SK-N-SH treated with all-trans-retinoic acid at 6 μM for 48 hours (cell line): ENCODE data around the gene BMS1.
"Not testable (repeated sequence)": the region's sequence is repeated elsewhere in the genome, so short reads cannot be mapped to it uniquely, and the experiment has no call there.

Experiments
- ATAC-seq: fragments of 200-7000 bp; cut with Tn5 transposase; 3 replicates; pipeline ENCODE4 v1.9.1; 2020; ENCODE audit warnings: mild to moderate bottlenecking, moderate library complexity
- ARNTL ChIP-seq: fragments of 450-650 bp; formaldehyde crosslinking; IDR thresholded peaks from 2 replicates; pipeline ENCODE4 v1.5.0; 2020; ENCODE audit warnings: low read depth, mild to moderate bottlenecking, moderate library complexity, borderline replicate concordance
- CSDC2 ChIP-seq: fragments of 250-450 bp; sonication (Bioruptor Pico); IDR thresholded peaks from 2 replicates; pipeline ENCODE4 v1.5.0; 2020; ENCODE audit warnings: mild to moderate bottlenecking, moderate library complexity
- CSRNP3 ChIP-seq: fragments of 250-450 bp; sonication (Bioruptor Pico); IDR thresholded peaks from 2 replicates; pipeline ENCODE4 v1.5.1; 2021; ENCODE audit warnings: mild to moderate bottlenecking, moderate library complexity
- GLIS3 ChIP-seq: fragments of 250-450 bp; sonication (Bioruptor Pico); IDR thresholded peaks from 2 replicates; pipeline ENCODE4 v1.5.0; 2020; ENCODE audit warnings: mild to moderate bottlenecking, moderate library complexity
- ISL1 ChIP-seq: fragments of 250-450 bp; sonication (Bioruptor Pico); IDR thresholded peaks from 2 replicates; pipeline ENCODE4 v2.1.2; 2022; ENCODE audit warnings: mild to moderate bottlenecking, moderate library complexity
- OSR1 ChIP-seq: fragments of 250-450 bp; sonication (Bioruptor Pico); IDR thresholded peaks from 2 replicates; pipeline ENCODE4 v1.8.0; 2022; ENCODE audit warnings: moderate library complexity, mild to moderate bottlenecking, inconsistent platforms
- PPARA ChIP-seq: fragments of 250-450 bp; sonication (Bioruptor Pico); IDR thresholded peaks from 2 replicates; pipeline ENCODE4 v1.5.0; 2020; ENCODE audit warnings: mild to moderate bottlenecking, borderline replicate concordance
- RARB ChIP-seq: fragments of 250-450 bp; sonication (Bioruptor Pico); IDR thresholded peaks from 2 replicates; pipeline ENCODE4 v1.8.0; 2021; ENCODE audit warnings: mild to moderate bottlenecking, moderate library complexity
- SNAI2 ChIP-seq: fragments of 250-450 bp; sonication (Bioruptor Pico); IDR thresholded peaks from 2 replicates; pipeline ENCODE4 v1.5.0; 2020; ENCODE audit warnings: mild to moderate bottlenecking, moderate library complexity
- TCF4 ChIP-seq: fragments of 250-450 bp; sonication (Bioruptor Pico); IDR thresholded peaks from 2 replicates; pipeline ENCODE4 v1.8.0; 2021; ENCODE audit warnings: mild to moderate bottlenecking, moderate library complexity, borderline replicate concordance
- TOX ChIP-seq: fragments of 250-450 bp; sonication (Bioruptor Pico); IDR thresholded peaks from 2 replicates; pipeline ENCODE4 v1.8.0; 2021; ENCODE audit warnings: mild to moderate bottlenecking, moderate library complexity, borderline replicate concordance
- ZC3H10 ChIP-seq: fragments of 250-450 bp; sonication (Bioruptor Pico); IDR thresholded peaks from 2 replicates; pipeline ENCODE4 v1.5.1; 2021; ENCODE audit warnings: mild to moderate bottlenecking, moderate library complexity
- ZFP3 ChIP-seq: fragments of 250-450 bp; sonication (Bioruptor Pico); IDR thresholded peaks from 2 replicates; pipeline ENCODE4 v1.5.0; 2020; ENCODE audit warnings: mild to moderate bottlenecking, moderate library complexity
- ZNF565 ChIP-seq: fragments of 450-650 bp; formaldehyde crosslinking; conservative IDR thresholded peaks from 2 replicates; pipeline ENCODE4 v1.5.0; 2020; ENCODE audit warnings: low read depth, mild to moderate bottlenecking, moderate library complexity
- ZNF70 ChIP-seq: fragments of 450-650 bp; formaldehyde crosslinking; IDR thresholded peaks from 2 replicates; pipeline ENCODE4 v1.5.0; 2020; ENCODE audit warnings: mild to moderate bottlenecking, moderate library complexity
- ZNF8 ChIP-seq: fragments of 450-650 bp; formaldehyde crosslinking; IDR thresholded peaks from 2 replicates; pipeline ENCODE4 v1.5.0; 2020; ENCODE audit warnings: mild to moderate bottlenecking, moderate library complexity
- TF ChIP-seq, protein P1 (sequence below): fragments of 250-450 bp; sonication (Bioruptor Pico); IDR thresholded peaks from 2 replicates; pipeline ENCODE4 v1.5.0; 2020; ENCODE audit warnings: mild to moderate bottlenecking, moderate library complexity
- TF ChIP-seq, protein P2 (sequence below): fragments of 250-450 bp; sonication (Bioruptor Pico); IDR thresholded peaks from 2 replicates; pipeline ENCODE4 v1.5.1; 2020; ENCODE audit warnings: low read depth, mild to moderate bottlenecking, moderate library complexity

The BMS1 gene

DNA sequence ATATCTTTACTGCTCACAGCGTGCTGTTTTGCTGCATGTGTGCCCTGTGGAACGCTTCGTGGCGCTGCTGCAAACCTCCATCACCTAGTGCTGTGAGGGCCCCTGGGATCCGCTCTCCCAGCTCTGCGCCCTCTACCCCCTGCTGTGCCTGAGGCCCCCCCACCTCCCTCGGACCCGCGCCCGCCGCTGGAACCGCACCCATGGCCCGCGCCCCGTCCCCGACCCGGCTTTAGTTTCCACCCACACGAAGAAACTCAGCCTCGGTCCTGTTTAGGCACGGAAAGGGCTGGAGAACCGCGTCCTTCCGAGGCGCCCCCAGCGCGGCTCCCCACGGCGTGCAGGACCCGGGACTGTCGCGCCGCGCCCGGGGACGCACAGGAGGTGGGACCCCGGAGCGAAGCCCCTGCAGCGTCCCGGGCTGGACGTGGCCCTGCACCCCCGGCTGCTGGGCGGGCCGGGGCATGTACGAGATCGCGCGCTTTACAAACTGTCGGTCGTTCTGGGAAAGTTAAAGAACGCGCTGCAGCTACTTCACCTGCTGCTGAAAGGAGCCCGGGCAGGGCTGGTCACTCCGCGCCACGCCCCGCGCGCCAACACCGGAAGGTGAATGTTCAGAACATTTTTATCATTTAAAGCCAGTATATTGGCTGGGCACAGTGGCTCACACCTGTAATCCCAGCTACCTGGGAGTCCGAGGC is 54.3 kb downstream of the BMS1 start:
- peak; percentile 98 for ATAC-seq
- no peak for TF ChIP-seq ZFP3 (CRISPR knock-in tag)
- TF ChIP-seq, protein P1, sequence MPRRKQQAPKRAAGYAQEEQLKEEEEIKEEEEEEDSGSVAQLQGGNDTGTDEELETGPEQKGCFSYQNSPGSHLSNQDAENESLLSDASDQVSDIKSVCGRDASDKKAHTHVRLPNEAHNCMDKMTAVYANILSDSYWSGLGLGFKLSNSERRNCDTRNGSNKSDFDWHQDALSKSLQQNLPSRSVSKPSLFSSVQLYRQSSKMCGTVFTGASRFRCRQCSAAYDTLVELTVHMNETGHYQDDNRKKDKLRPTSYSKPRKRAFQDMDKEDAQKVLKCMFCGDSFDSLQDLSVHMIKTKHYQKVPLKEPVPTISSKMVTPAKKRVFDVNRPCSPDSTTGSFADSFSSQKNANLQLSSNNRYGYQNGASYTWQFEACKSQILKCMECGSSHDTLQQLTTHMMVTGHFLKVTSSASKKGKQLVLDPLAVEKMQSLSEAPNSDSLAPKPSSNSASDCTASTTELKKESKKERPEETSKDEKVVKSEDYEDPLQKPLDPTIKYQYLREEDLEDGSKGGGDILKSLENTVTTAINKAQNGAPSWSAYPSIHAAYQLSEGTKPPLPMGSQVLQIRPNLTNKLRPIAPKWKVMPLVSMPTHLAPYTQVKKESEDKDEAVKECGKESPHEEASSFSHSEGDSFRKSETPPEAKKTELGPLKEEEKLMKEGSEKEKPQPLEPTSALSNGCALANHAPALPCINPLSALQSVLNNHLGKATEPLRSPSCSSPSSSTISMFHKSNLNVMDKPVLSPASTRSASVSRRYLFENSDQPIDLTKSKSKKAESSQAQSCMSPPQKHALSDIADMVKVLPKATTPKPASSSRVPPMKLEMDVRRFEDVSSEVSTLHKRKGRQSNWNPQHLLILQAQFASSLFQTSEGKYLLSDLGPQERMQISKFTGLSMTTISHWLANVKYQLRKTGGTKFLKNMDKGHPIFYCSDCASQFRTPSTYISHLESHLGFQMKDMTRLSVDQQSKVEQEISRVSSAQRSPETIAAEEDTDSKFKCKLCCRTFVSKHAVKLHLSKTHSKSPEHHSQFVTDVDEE: no peak

GRCh38 chr10:42844810-42845209 is 62.2 kb downstream of the BMS1 start:
- ATAC-seq: not testable (repeated sequence)

GRCh38 chr10:42847261-42847660 is 64.7 kb downstream of the BMS1 start:
- ATAC-seq: not testable (repeated sequence)

- ATAC-seq: no peak
- TF ChIP-seq GLIS3: no peak
- TF ChIP-seq TCF4 (CRISPR knock-in tag): no peak
- TF ChIP-seq, all 23 proteins: peak for 0
Observed at GRCh38 chr10:42850931-42851330, 68.3 kb downstream of the BMS1 start.

- no peak for ATAC-seq
- TF ChIP-seq ZC3H10 (CRISPR knock-in tag) (no peak), ARNTL (CRISPR knock-in tag) (no peak), RARB (CRISPR knock-in tag) (no peak), TOX (no peak), SNAI2 (no peak), ISL1 (CRISPR knock-in tag) (no peak), CSRNP3 (CRISPR knock-in tag) (no peak), ZNF565 (CRISPR knock-in tag) (no peak), ZNF8 (no peak), OSR1 (CRISPR knock-in tag) (no peak), CSDC2 (CRISPR knock-in tag) (no peak), ZFP3 (CRISPR knock-in tag) (no peak), ZNF70 (CRISPR knock-in tag) (no peak), PPARA (CRISPR knock-in tag) (no peak), TCF4 (CRISPR knock-in tag) (no peak)
- TF ChIP-seq, protein P1: no peak
- TF ChIP-seq, protein P2, sequence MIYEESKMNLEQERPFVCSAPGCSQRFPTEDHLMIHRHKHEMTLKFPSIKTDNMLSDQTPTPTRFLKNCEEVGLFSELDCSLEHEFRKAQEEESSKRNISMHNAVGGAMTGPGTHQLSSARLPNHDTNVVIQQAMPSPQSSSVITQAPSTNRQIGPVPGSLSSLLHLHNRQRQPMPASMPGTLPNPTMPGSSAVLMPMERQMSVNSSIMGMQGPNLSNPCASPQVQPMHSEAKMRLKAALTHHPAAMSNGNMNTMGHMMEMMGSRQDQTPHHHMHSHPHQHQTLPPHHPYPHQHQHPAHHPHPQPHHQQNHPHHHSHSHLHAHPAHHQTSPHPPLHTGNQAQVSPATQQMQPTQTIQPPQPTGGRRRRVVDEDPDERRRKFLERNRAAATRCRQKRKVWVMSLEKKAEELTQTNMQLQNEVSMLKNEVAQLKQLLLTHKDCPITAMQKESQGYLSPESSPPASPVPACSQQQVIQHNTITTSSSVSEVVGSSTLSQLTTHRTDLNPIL (CRISPR knock-in tag): no peak
Observed at GRCh38 chr10:42859256-42859655, 76.7 kb downstream of the BMS1 start.

DNA sequence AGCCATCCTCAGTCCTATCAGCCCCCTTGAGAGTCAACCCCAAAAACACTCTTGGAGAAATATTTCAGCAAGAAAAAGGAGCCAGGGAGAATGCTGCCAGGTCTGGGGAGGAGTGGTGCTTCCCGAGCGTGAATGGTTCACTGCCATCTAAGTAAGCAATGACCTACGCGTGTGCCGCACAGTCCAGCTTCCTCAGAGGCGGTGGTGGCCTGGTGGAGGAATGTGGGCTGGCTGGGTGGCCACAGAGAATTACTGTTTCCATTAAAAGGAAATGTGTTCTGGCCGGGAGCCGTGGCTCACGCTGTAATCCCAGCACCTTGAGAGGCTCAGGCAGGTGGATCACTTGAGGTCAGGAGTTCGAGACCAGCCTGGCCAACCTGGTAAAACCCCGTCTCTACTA is 77.4 kb downstream of the BMS1 start:
- ATAC-seq: not testable (repeated sequence)

- ATAC-seq: not testable (repeated sequence)
Observed at GRCh38 chr10:42862801-42863200, 80.2 kb downstream of the BMS1 start.
